AG04449 (cell line): Measurements from ENCODE around the gene ACYP2.

Source experiments
- CTCF ChIA-PET: fragments of 350-600 bp; formaldehyde crosslinking; extraction: SDS; loops from one replicate; lab custom pipeline; 2021; ENCODE audit warnings: antibody characterized with exemption; lab: Yijun Ruan, JAX
- POLR2A ChIA-PET: fragments of 400-600, 350-600 bp; formaldehyde crosslinking; extraction: SDS; loops from one replicate; lab custom pipeline; 2020; ENCODE audit warnings: antibody characterized with exemption, inconsistent platforms; lab: Yijun Ruan, JAX
- DNase-seq: peaks from one replicate; pipeline ENCODE4 v3.0.0-alpha.2; 2010; ENCODE audit warnings: low read depth, low spot score
- H3K4me3 ChIP-seq: 2 replicates; pipeline ENCODE4 v1.5.1; 2011; ENCODE audit warnings: low read depth, mild to moderate bottlenecking, control low read depth, low read length
- CTCF ChIP-seq: IDR thresholded peaks from one replicate; pipeline ENCODE4 v1.5.1; 2011; ENCODE audit warnings: mild to moderate bottlenecking, moderate library complexity, low read length, control low read depth, inconsistent platforms; ENCODE audit not compliant: insufficient read depth; ENCODE audit errors: missing control alignments

Gene ACYP2

GRCh38 chr2:54341656-54342055 is 226.2 kb downstream of the ACYP2 start:
- CTCF ChIA-PET: interaction anchor here (1.1 to 1.5 kb wide), 4 partner anchors 10 to 363 kb away, joined by 3 to 4 read pairs (median 3); no protein-coding TSS in a partner anchor
- POLR2A ChIA-PET: interaction anchor here (1.1 kb wide), 1 partner anchor 12 kb away, joined by 3 read pairs; no protein-coding TSS in a partner anchor
- no peak overlapping the region for H3K4me3 ChIP-seq
- no peak for TF ChIP-seq CTCF
- no peak for DNase-seq

GRCh38 chr2:54342603-54343002 is 227.2 kb downstream of the ACYP2 start:
- no peak for DNase-seq
- ChIA-PET POLR2A (no interaction called here), CTCF (interaction anchor here (1.3 kb wide), 1 partner anchor 35 kb away, joined by 4 read pairs; no protein-coding TSS in a partner anchor)
- TF ChIP-seq CTCF: no peak
- H3K4me3 ChIP-seq: no peak overlapping the region

- no peak for DNase-seq
- no peak for TF ChIP-seq CTCF
- ChIA-PET POLR2A (no interaction called here), CTCF (no interaction called here)
- no peak overlapping the region for H3K4me3 ChIP-seq
These were observed 232.2 kb downstream of the ACYP2 start for GRCh38 chr2:54347622-54348021.

- H3K4me3 ChIP-seq: no peak overlapping the region
- ChIA-PET CTCF (no interaction called here), POLR2A (no interaction called here)
- no peak for TF ChIP-seq CTCF
- no peak for DNase-seq
These were observed 233.2 kb downstream of the ACYP2 start for GRCh38 chr2:54348646-54349045.

GRCh38 chr2:54350426-54350825 is 235.0 kb downstream of the ACYP2 start:
- no peak overlapping the region for H3K4me3 ChIP-seq
- ChIA-PET POLR2A (no interaction called here), CTCF (interaction anchor here (1.0 kb wide), 1 partner anchor 10 kb away, joined by 3 read pairs; no protein-coding TSS in a partner anchor)
- no peak for TF ChIP-seq CTCF
- no peak for DNase-seq

- POLR2A ChIA-PET: no interaction called here
These were observed 237.8 kb downstream of the ACYP2 start for GRCh38 chr2:54353216-54353615.

More at GRCh38 chr2:54353216-54353615, 237.8 kb downstream of the ACYP2 start:
- DNase-seq: no peak
- no peak for TF ChIP-seq CTCF
- no peak overlapping the region for H3K4me3 ChIP-seq
- CTCF ChIA-PET: no interaction called here
